VCaP (cell line): ENCODE data around the gene MYO16.

ENCODE experiments used
- H3K27ac ChIP-seq: fragments of 450-650 bp; 2 replicates; pipeline ENCODE4 v1.5.1; 2017
- CTCF ChIP-seq: fragments of 450-650 bp; conservative IDR thresholded peaks from 2 replicates; pipeline ENCODE4 v1.5.1; 2017; ENCODE audit warnings: mild to moderate bottlenecking, moderate library complexity

The MYO16 gene

GRCh38 chr13:109151696-109152095 lies 522.3 kb downstream of the MYO16 start:
- no peak for TF ChIP-seq CTCF
- no peak overlapping the region for H3K27ac ChIP-seq

- no peak overlapping the region for H3K27ac ChIP-seq
- no peak for TF ChIP-seq CTCF
Measured at GRCh38 chr13:109152311-109152820, 523.0 kb downstream of the MYO16 start.

GRCh38 chr13:109152941-109153340 lies 523.5 kb downstream of the MYO16 start:
- no peak overlapping the region for H3K27ac ChIP-seq
- TF ChIP-seq CTCF: no peak

- no peak for TF ChIP-seq CTCF
- H3K27ac ChIP-seq: no peak overlapping the region
Measured at GRCh38 chr13:109154146-109154545, 524.7 kb downstream of the MYO16 start.

- H3K27ac ChIP-seq: no peak overlapping the region
- no peak for TF ChIP-seq CTCF
Measured at GRCh38 chr13:109154546-109154945, 525.1 kb downstream of the MYO16 start.

GRCh38 chr13:109154966-109155761 lies 525.8 kb downstream of the MYO16 start:
- H3K27ac ChIP-seq: no peak overlapping the region
- TF ChIP-seq CTCF: no peak

- H3K27ac ChIP-seq: no peak overlapping the region
- no peak for TF ChIP-seq CTCF
Measured at GRCh38 chr13:109156181-109156935, 526.9 kb downstream of the MYO16 start.
